ENCODE results near the gene LNX1. TPM values are rescaled to one million over a fixed set of nuclear protein-coding genes. Genes with fewer than 3 reads are reported as not detected.

LNX1 gene
- total RNA-seq, 2 experiments from 2014 or later: not detected

GRCh38 chr4:53538756-53539155, 52.5 kb downstream of the LNX1 start:
- CTCF ChIA-PET (ENCODE audit: unreplicated experiment): no interaction called here
- no peak for TF ChIP-seq CTCF (conservative IDR thresholded peaks at IDR 0.05; ENCODE audit: low read length)
- TF ChIP-seq EZH2phosphoT487 (IDR thresholded peaks at IDR 0.05; ENCODE audit: borderline replicate concordance, low read depth, low read length): no peak
- H3K9me2 ChIP-seq (ENCODE audit: insufficient read depth, low read length): no peaks in the 10 kb centered on the region

GRCh38 chr4:53537606-53538005, 53.7 kb downstream of the LNX1 start:
- no peaks in the 10 kb centered on the region for H3K79me2 ChIP-seq (ENCODE audit: insufficient read depth, low read depth, low read length)
- H3K9me3 ChIP-seq (ENCODE audit: low read length): no peaks in the 10 kb centered on the region
- H3K27ac ChIP-seq (ENCODE audit: low read depth, low read length, poor library complexity, severe bottlenecking): no peak overlapping the region
- POLR2A ChIA-PET: no interaction called here
- H4K20me1 ChIP-seq (ENCODE audit: insufficient read depth, low read length): no peaks in the 10 kb centered on the region
- no peak overlapping the region for H3K4me2 ChIP-seq (ENCODE audit: low read length)
- no peaks in the 10 kb centered on the region for H3K36me3 ChIP-seq (ENCODE audit: insufficient read depth, low read length)
- H3K9me2 ChIP-seq (ENCODE audit: insufficient read depth, low read length): no peaks in the 10 kb centered on the region
- H3K4me3 ChIP-seq (ENCODE audit: low read depth, low read length, poor library complexity, severe bottlenecking): no peak overlapping the region
- no peak for DNase-seq (ENCODE audit: low spot score)
- H2AFZ ChIP-seq (ENCODE audit: low read length): no peak overlapping the region
- TF ChIP-seq CTCF (conservative IDR thresholded peaks at IDR 0.05; ENCODE audit: low read length): no peak
- TF ChIP-seq EZH2phosphoT487 (IDR thresholded peaks at IDR 0.05; ENCODE audit: borderline replicate concordance, low read depth, low read length): no peak
- no TSS peak for BruUV-seq (replicated peaks)
- no peaks in the 10 kb centered on the region for H3K4me1 ChIP-seq (ENCODE audit: insufficient read depth, low read length, poor library complexity, severe bottlenecking)
- CTCF ChIA-PET (ENCODE audit: unreplicated experiment): no interaction called here
- intact Hi-C loops (cut with micrococcal nuclease; ENCODE audit: unreplicated experiment): no loop called here

More at GRCh38 chr4:53538756-53539155, 52.5 kb downstream of the LNX1 start:
- H3K4me3 ChIP-seq (ENCODE audit: low read depth, low read length, poor library complexity, severe bottlenecking): no peak overlapping the region
- H3K4me2 ChIP-seq (ENCODE audit: low read length): no peak overlapping the region
- H3K27ac ChIP-seq (ENCODE audit: low read depth, low read length, poor library complexity, severe bottlenecking): no peak overlapping the region
- H3K4me1 ChIP-seq (ENCODE audit: insufficient read depth, low read length, poor library complexity, severe bottlenecking): no peaks in the 10 kb centered on the region
- H3K9me3 ChIP-seq (ENCODE audit: low read length): no peaks in the 10 kb centered on the region
- no peaks in the 10 kb centered on the region for H3K36me3 ChIP-seq (ENCODE audit: insufficient read depth, low read length)
- H2AFZ ChIP-seq (ENCODE audit: low read length): no peak overlapping the region
- intact Hi-C loops (cut with micrococcal nuclease; ENCODE audit: unreplicated experiment): no loop called here
- H4K20me1 ChIP-seq (ENCODE audit: insufficient read depth, low read length): no peaks in the 10 kb centered on the region
- BruUV-seq (replicated peaks): no TSS peak
- H3K79me2 ChIP-seq (ENCODE audit: insufficient read depth, low read depth, low read length): no peaks in the 10 kb centered on the region
- POLR2A ChIA-PET: interaction anchor here (1.0 to 1.1 kb wide), 2 partner anchors 10 to 19 kb away, joined by 3 to 6 read pairs; no protein-coding TSS in a partner anchor
- DNase-seq (ENCODE audit: low spot score): no peak

- Histone ChIP-seq H3K36me3 (ENCODE audit: insufficient read depth, low read length) (no peaks in the 10 kb centered on the region), H3K9me3 (ENCODE audit: low read length) (no peaks in the 10 kb centered on the region), H3K79me2 (ENCODE audit: insufficient read depth, low read depth, low read length) (no peaks in the 10 kb centered on the region), H2AFZ (ENCODE audit: low read length) (no peak overlapping the region), H3K27ac (ENCODE audit: low read depth, low read length, poor library complexity, severe bottlenecking) (no peak overlapping the region), H3K9me2 (ENCODE audit: insufficient read depth, low read length) (no peaks in the 10 kb centered on the region), H3K4me2 (ENCODE audit: low read length) (no peak overlapping the region), H3K4me1 (ENCODE audit: insufficient read depth, low read length, poor library complexity, severe bottlenecking) (no peaks in the 10 kb centered on the region), H4K20me1 (ENCODE audit: insufficient read depth, low read length) (no peaks in the 10 kb centered on the region), H3K4me3 (ENCODE audit: low read depth, low read length, poor library complexity, severe bottlenecking) (no peak overlapping the region)
- no TSS peak for BruUV-seq (replicated peaks)
- CTCF ChIA-PET (ENCODE audit: unreplicated experiment): no interaction called here
- no peak for DNase-seq (ENCODE audit: low spot score)
- TF ChIP-seq CTCF (conservative IDR thresholded peaks at IDR 0.05; ENCODE audit: low read length): no peak
- TF ChIP-seq EZH2phosphoT487 (IDR thresholded peaks at IDR 0.05; ENCODE audit: borderline replicate concordance, low read depth, low read length): no peak
- intact Hi-C loops (cut with micrococcal nuclease; ENCODE audit: unreplicated experiment): no loop called here
- POLR2A ChIA-PET: no interaction called here
Observed at GRCh38 chr4:53536328-53536727, 55.0 kb downstream of the LNX1 start.

Data from OCI-LY7 (cell line).